Measurements from ENCODE around the gene ZFYVE16. TPM values are rescaled to one million over a fixed set of nuclear protein-coding genes. Genes with fewer than 3 reads are reported as not detected.

ZFYVE16 gene
- total RNA-seq, 1 donor from 2014 or later = 113 TPM

DNA sequence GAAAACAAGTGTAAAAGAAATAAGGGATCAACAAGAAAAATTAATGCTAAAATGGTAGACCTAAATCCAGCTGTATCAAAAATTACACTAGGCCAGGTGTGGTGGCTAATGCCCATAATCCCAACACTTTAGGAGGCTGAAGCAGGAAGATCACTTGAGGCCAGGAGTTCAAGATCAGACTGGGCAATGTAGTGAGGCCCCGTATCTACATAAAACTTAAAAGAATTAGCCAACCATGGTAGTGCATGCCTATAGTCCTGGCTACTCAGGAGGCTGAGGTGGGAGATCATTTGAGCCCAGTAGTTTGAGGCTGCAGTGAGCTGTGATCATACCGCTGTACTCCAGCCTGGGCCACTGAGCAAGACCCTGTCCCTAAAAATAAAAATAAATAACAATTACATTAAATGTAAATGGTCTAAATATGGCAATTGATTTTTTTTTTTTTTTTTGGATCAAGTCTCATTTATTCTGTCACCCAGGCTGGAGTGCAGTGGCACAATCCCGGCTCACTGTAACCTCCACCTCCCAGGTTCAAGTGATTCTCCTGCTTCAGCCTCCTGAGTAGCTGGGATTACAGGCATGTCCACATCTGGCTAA lies 75.9 kb downstream of the ZFYVE16 start:
- Mint-ChIP-seq H3K27ac (no peak overlapping the region), H3K4me1 (peaks cover 15% of the 10 kb centered on the region), H3K36me3 (peaks cover 50% of the 10 kb centered on the region), H3K4me3 (no peak overlapping the region), H3K9me3 (peaks cover 26% of the 10 kb centered on the region), H3K27me3 (ENCODE audit: insufficient read depth, low read depth) (no peaks in the 10 kb centered on the region)
- TF ChIP-seq EZH2 (IDR thresholded peaks at IDR 0.05) = no peak
- no peak for TF ChIP-seq CTCF (IDR thresholded peaks at IDR 0.05)
- Histone ChIP-seq H3K27me3 (no peaks in the 10 kb centered on the region), H3F3A (ENCODE audit: low read depth) (peaks cover 31% of the 10 kb centered on the region), H4K20me1 (ENCODE audit: low read depth) (no peaks in the 10 kb centered on the region), H3K9me3 (ENCODE audit: low read depth) (peaks cover 8% of the 10 kb centered on the region), H3K27ac (no peak overlapping the region), H3K4me2 (no peak overlapping the region), H3K9ac (no peak overlapping the region), H3K79me2 (ENCODE audit: low read depth) (no peaks in the 10 kb centered on the region), H3K36me3 (peaks cover 5% of the 10 kb centered on the region), H2AFZ (replicated peaks) (no peak overlapping the region), H3K4me1 (peaks cover 3% of the 10 kb centered on the region), H3K4me3 (no peak overlapping the region)
- no peak for DNase-seq (ENCODE audit: low spot score)

DNA sequence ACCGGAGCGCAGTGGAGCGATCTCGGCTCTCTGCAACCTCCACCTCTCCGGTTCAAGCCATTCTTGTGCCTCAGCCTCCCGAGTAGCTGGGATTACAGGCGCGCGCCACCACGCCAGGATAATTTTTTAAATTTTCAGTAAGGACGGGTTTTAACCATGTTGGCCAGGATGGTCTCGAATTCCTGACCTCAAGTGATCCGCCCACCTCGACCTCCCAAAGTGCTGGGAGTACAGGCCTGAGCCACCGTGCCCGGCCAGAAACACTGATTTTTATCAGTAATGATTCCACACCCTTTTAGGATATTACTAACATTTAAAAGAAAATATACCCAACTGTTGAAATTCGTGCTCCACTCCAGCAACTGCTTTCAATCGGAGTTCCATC lies 79.6 kb downstream of the ZFYVE16 start:
- no peak for DNase-seq (ENCODE audit: low spot score)
- Histone ChIP-seq H3K4me2 (peak overlapping the region; percentile 77), H3K9ac (no peak overlapping the region), H3K36me3 (no peaks in the 10 kb centered on the region), H2AFZ (replicated peaks) (peak overlapping the region; percentile 69), H3K4me3 (peak overlapping the region; percentile 52), H3K9me3 (ENCODE audit: low read depth) (peaks cover 5% of the 10 kb centered on the region), H3K27me3 (no peaks in the 10 kb centered on the region), H3F3A (ENCODE audit: low read depth) (peaks cover 30% of the 10 kb centered on the region), H3K4me1 (peaks cover 5% of the 10 kb centered on the region), H4K20me1 (ENCODE audit: low read depth) (no peaks in the 10 kb centered on the region), H3K79me2 (ENCODE audit: low read depth) (no peaks in the 10 kb centered on the region), H3K27ac (peak overlapping the region; percentile 72)
- peaks cover 23% of the 10 kb centered on the region for H3K36me3 Mint-ChIP-seq
- TF ChIP-seq CTCF (IDR thresholded peaks at IDR 0.05) = no peak
- no peak for TF ChIP-seq EZH2phosphoT487 (IDR thresholded peaks at IDR 0.05)
- peak; percentile 52 for TF ChIP-seq EZH2 (IDR thresholded peaks at IDR 0.05)
- H3K27me3 Mint-ChIP-seq (ENCODE audit: insufficient read depth, low read depth) = peaks cover 4% of the 10 kb centered on the region
- H3K27ac Mint-ChIP-seq = no peak overlapping the region
- peaks cover 23% of the 10 kb centered on the region for H3K4me1 Mint-ChIP-seq
- peaks cover 10% of the 10 kb centered on the region for H3K9me3 Mint-ChIP-seq
- H3K4me3 Mint-ChIP-seq = peak overlapping the region; percentile 94

DNA sequence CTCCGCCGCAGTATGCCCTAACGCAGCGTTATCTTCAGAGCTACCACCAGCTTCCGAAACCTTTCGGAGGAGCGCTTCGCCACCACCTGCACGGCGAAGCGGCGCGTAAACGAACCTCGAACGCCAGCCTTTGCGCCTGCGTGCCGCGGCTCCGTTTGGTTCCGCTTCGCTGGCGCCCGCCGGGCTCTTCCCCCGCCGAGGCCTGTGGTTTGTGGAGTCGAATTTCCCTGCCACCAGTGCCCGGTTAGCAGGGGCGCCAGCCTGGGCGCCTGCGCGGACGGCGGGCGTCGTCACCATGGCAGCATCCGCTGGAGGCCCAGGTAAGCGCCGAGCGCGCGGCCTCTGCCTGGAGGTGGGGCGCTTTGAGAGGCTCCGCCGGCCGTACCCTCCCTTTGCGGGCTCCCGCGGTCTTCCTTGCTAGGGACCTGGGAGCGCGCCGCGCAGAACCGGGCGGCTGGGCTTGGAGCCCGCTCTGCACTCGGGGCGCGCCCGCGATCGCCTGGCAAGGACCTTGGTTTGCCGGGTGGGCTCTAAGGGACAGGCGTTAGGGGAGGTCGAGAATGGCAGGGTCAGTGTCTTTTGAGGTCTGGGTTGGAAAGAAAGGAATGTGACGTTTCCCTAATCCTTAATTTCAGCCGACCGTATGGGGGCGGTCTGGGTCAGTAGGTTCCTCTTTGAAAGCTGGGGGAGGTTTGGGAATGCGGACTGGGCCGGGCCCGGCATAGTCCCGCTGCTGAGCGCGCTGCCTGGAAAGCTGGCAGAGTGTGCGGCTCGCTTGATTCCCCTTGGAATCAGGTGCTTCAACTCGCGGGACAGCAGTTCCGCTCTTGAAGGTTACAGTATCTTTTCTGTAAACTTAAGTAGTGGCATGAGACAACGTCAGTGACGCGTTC lies 80.2 kb downstream of the ZFYVE16 start, which contains the start of gene FAM151B:
Gene FAM151B (plus strand): TSS at position 272 of the 893 bp plus-strand sequence. CDS start 24 bp downstream, at position 296.
- H3K27ac ChIP-seq = peak within 1 kb of the TSS; percentile 72

More for the DNA sequence above, 80.2 kb downstream of the ZFYVE16 start, which contains the start of gene FAM151B:
- Histone ChIP-seq H3K9ac (no peak within 1 kb of the TSS), H2AFZ (replicated peaks) (peak within 1 kb of the TSS; percentile 69), H3K27me3 (no peaks in the 10 kb centered on the region), H3K4me3 (peak within 1 kb of the TSS; percentile 52), H3K79me2 (ENCODE audit: low read depth) (no peaks in the 10 kb centered on the region), H3K9me3 (ENCODE audit: low read depth) (no peaks in the 10 kb centered on the region), H3K4me1 (peaks cover 5% of the 10 kb centered on the region), H3K4me2 (peak within 1 kb of the TSS; percentile 77), H3F3A (ENCODE audit: low read depth) (peaks cover 29% of the 10 kb centered on the region), H4K20me1 (ENCODE audit: low read depth) (no peaks in the 10 kb centered on the region), H3K36me3 (no peaks in the 10 kb centered on the region)
- peaks cover 18% of the 10 kb centered on the region for H3K36me3 Mint-ChIP-seq
- peaks cover 4% of the 10 kb centered on the region for H3K27me3 Mint-ChIP-seq (ENCODE audit: insufficient read depth, low read depth)
- H3K4me3 Mint-ChIP-seq = peak within 1 kb of the TSS; percentile 94
- peaks cover 6% of the 10 kb centered on the region for H3K9me3 Mint-ChIP-seq
- DNase-seq (ENCODE audit: low spot score) = peak; percentile 97
- TF ChIP-seq EZH2 (IDR thresholded peaks at IDR 0.05) (peak; percentile 31), EZH2phosphoT487 (IDR thresholded peaks at IDR 0.05) (no peak), CTCF (IDR thresholded peaks at IDR 0.05) (peak; percentile 41)
- H3K4me1 Mint-ChIP-seq = peaks cover 23% of the 10 kb centered on the region
- H3K27ac Mint-ChIP-seq = peak within 1 kb of the TSS; percentile 76

Data from neural progenitor cell (in vitro differentiated cells).